Transverse colon (tissue), 4 donors: ENCODE measurements around the gene TUBB2A.

Experiments
- CTCF ChIP-seq, 5 experiments: fragments of 200-600 bp in 3 of 5; fragments of 450-650 bp in 2 of 5; sonication (generic) in 3 of 5; IDR thresholded peaks; 1 replicate in 2 of 5; 2 replicates in 3 of 5; pipeline ENCODE4 v1.5.1; 2016 to 2017; ENCODE audit warnings: antibody characterized with exemption in 5 of 5, inconsistent platforms in 3 of 5, mild to moderate bottlenecking in 2 of 5, moderate library complexity in 1 of 5
- EP300 ChIP-seq: sonication (generic); formaldehyde crosslinking; IDR thresholded peaks from one replicate; pipeline ENCODE4 v1.6.1; 2017; ENCODE audit warnings: antibody characterized with exemption, low read depth
- POLR2AphosphoS5 ChIP-seq, 3 donors: sonication (generic); formaldehyde crosslinking; IDR thresholded peaks; one replicate each; pipeline ENCODE4 v1.6.1; 2016; ENCODE audit warnings: antibody characterized with exemption in 3 of 3

GRCh38 chr6:3124667-3125066, 32.7 kb downstream of the TUBB2A start:
- TF ChIP-seq CTCF (IDR thresholded peaks at IDR 0.05), result no peak
- TF ChIP-seq EP300, result no peak
- no peak for TF ChIP-seq POLR2AphosphoS5 (IDR thresholded peaks at IDR 0.05)
